ENCODE measurements around the gene OR6C76. TPM values are rescaled to one million over a fixed set of nuclear protein-coding genes. Genes with fewer than 3 reads are reported as not detected.

Gene OR6C76
- total RNA-seq, 2 experiments from 2014 or later, result not detected

Other genes with a start within 250 kb of the OR6C76 start
- not detected for gene OR10A7, start 205.2 kb upstream of the OR6C76 start, total RNA-seq
- gene OR6C74, start 181.6 kb upstream of the OR6C76 start, total RNA-seq, result not detected
- not detected for gene OR6C6, start 129.7 kb upstream of the OR6C76 start, total RNA-seq
- gene OR6C1, start 111.9 kb upstream of the OR6C76 start, total RNA-seq, result not detected
- not detected for gene OR6C3, start 95.5 kb upstream of the OR6C76 start, total RNA-seq
- not detected for gene OR6C75, start 63.3 kb upstream of the OR6C76 start, total RNA-seq
- gene OR6C65, start 25.7 kb upstream of the OR6C76 start, total RNA-seq, result not detected
- not detected for gene OR6C2, start 17.8 kb downstream of the OR6C76 start, total RNA-seq
- under 1 TPM in 1 of 2 experiments, not detected in 1; 0.25 TPM for gene OR6C70, start 43.9 kb downstream of the OR6C76 start, total RNA-seq
- not detected for gene OR6C68, start 66.1 kb downstream of the OR6C76 start, total RNA-seq
- gene OR6C4, start 123.3 kb downstream of the OR6C76 start, total RNA-seq, result not detected
- gene OR2AP1, start 146.2 kb downstream of the OR6C76 start, total RNA-seq, result not detected
- gene OR10P1, start 210.6 kb downstream of the OR6C76 start, total RNA-seq, result not detected